WTC11 (cell line): ENCODE measurements around the gene SPATA32. TPM values are rescaled to one million over a fixed set of nuclear protein-coding genes. Genes with fewer than 3 reads are reported as not detected.

Source experiments
- ATAC-seq: fragments of 200-7000 bp; cut with Tn5 transposase; 2 replicates; pipeline ENCODE4 v1.10.0; 2021; ENCODE audit warnings: mild to moderate bottlenecking, moderate library complexity
- CTCF ChIA-PET: fragments of 300-600 bp; sonication (Branson Sonifier 250); formaldehyde crosslinking; loops from one replicate; lab custom pipeline; 2021; ENCODE audit warnings: antibody characterized with exemption; lab: Charles Lee
- POLR2A ChIA-PET: fragments of 350-600 bp; sonication (Branson Sonifier 250); formaldehyde crosslinking; loops from one replicate; lab custom pipeline; 2021; ENCODE audit warnings: antibody characterized with exemption; lab: Charles Lee
- DNase-seq: peaks from one replicate; pipeline ENCODE4 v3.0.0; 2021; ENCODE audit warnings: low spot score
- H3K27ac Mint-ChIP-seq: 2 replicates; pipeline ENCODE4 v1.8.0; 2021; ENCODE audit warnings: mixed read lengths
- H3K27me3 Mint-ChIP-seq: 2 replicates; pipeline ENCODE4 v1.8.0; 2021; ENCODE audit warnings: low read depth, mild to moderate bottlenecking, moderate library complexity, mixed read lengths
- H3K36me3 Mint-ChIP-seq: 2 replicates; pipeline ENCODE4 v1.8.0; 2021; ENCODE audit warnings: mixed read lengths
- H3K4me1 Mint-ChIP-seq: 2 replicates; pipeline ENCODE4 v1.8.0; 2022; ENCODE audit warnings: mixed read lengths
- H3K4me3 Mint-ChIP-seq: 2 replicates; pipeline ENCODE4 v1.8.0; 2021; ENCODE audit warnings: mild to moderate bottlenecking, moderate library complexity, mixed read lengths
- H3K9me3 Mint-ChIP-seq: 2 replicates; pipeline ENCODE4 v1.8.0; 2021; ENCODE audit warnings: mixed read lengths
- ATF1 ChIP-seq: sonication (generic); formaldehyde crosslinking; IDR thresholded peaks from 2 replicates; pipeline ENCODE4 v1.8.1; 2023; ENCODE audit warnings: mild to moderate bottlenecking, moderate library complexity, missing genetic modification reagents
- ATF2 ChIP-seq: sonication (generic); formaldehyde crosslinking; IDR thresholded peaks from 2 replicates; pipeline ENCODE4 v1.8.1; 2022; ENCODE audit warnings: low read depth, missing genetic modification reagents, borderline replicate concordance
- ATF6 ChIP-seq: sonication (generic); formaldehyde crosslinking; IDR thresholded peaks from 2 replicates; pipeline ENCODE4 v1.8.1; 2023; ENCODE audit warnings: mild to moderate bottlenecking, missing genetic modification reagents
- CREB1 ChIP-seq: sonication (generic); formaldehyde crosslinking; IDR thresholded peaks from 2 replicates; pipeline ENCODE4 v1.8.0; 2023; ENCODE audit warnings: mild to moderate bottlenecking, missing genetic modification reagents
- E2F4 ChIP-seq: sonication (generic); formaldehyde crosslinking; IDR thresholded peaks from 2 replicates; pipeline ENCODE4 v1.8.1; 2022; ENCODE audit warnings: low read depth, mild to moderate bottlenecking, moderate library complexity, missing genetic modification reagents, borderline replicate concordance
- EMX1 ChIP-seq: fragments of 250-450 bp; sonication (Bioruptor Pico); IDR thresholded peaks from 2 replicates; pipeline ENCODE4 v1.8.0; 2021; ENCODE audit warnings: mild to moderate bottlenecking
- GRHL2 ChIP-seq: fragments of 250-450 bp; sonication (Bioruptor Pico); IDR thresholded peaks from 2 replicates; pipeline ENCODE4 v1.8.0; 2022; ENCODE audit warnings: mild to moderate bottlenecking, moderate library complexity; ENCODE audit not compliant: insufficient replicate concordance, severe bottlenecking
- GTF2I ChIP-seq: fragments of 250-450 bp; sonication (Bioruptor Pico); conservative IDR thresholded peaks from 2 replicates; pipeline ENCODE4 v1.4.0; 2021; ENCODE audit warnings: mild to moderate bottlenecking
- JAZF1 ChIP-seq: fragments of 250-450 bp; sonication (Bioruptor Pico); IDR thresholded peaks from 2 replicates; pipeline ENCODE4 v1.9.0; 2021; ENCODE audit warnings: moderate library complexity, mild to moderate bottlenecking, inconsistent platforms
- MLX ChIP-seq: sonication (generic); formaldehyde crosslinking; IDR thresholded peaks from 2 replicates; pipeline ENCODE4 v1.8.1; 2023; ENCODE audit warnings: mild to moderate bottlenecking, missing genetic modification reagents, moderate library complexity
- NFYB ChIP-seq: sonication (generic); formaldehyde crosslinking; conservative IDR thresholded peaks from 2 replicates; pipeline ENCODE4 v1.8.0; 2022; ENCODE audit warnings: low read depth, missing genetic modification reagents
- SMAD3 ChIP-seq: sonication (generic); formaldehyde crosslinking; IDR thresholded peaks from 2 replicates; pipeline ENCODE4 v1.8.0; 2022; ENCODE audit warnings: missing genetic modification reagents, mild to moderate bottlenecking, borderline replicate concordance
- TP53 ChIP-seq: sonication (generic); formaldehyde crosslinking; IDR thresholded peaks from 2 replicates; pipeline ENCODE4 v1.8.1; 2023; ENCODE audit warnings: mild to moderate bottlenecking, missing genetic modification reagents
- ZBTB43 ChIP-seq: sonication (generic); formaldehyde crosslinking; IDR thresholded peaks from 2 replicates; pipeline ENCODE4 v1.8.1; 2023; ENCODE audit warnings: mild to moderate bottlenecking, missing genetic modification reagents
- ZNF317 ChIP-seq: sonication (generic); formaldehyde crosslinking; IDR thresholded peaks from 2 replicates; pipeline ENCODE4 v1.8.1; 2023; ENCODE audit warnings: low read depth, mild to moderate bottlenecking, moderate library complexity, missing genetic modification reagents, borderline replicate concordance
- ZNF423 ChIP-seq: fragments of 250-450 bp; sonication (Bioruptor Pico); IDR thresholded peaks from 2 replicates; pipeline ENCODE4 v2.1.2; 2022; ENCODE audit warnings: mild to moderate bottlenecking, moderate library complexity
- total RNA-seq: library from RNA; stranded (reverse); gene quantifications from 3 replicates; pipeline ENCODE4 v1.2.3, GENCODE V29; 2021
- TF ChIP-seq, protein P1 (sequence below): sonication (generic); formaldehyde crosslinking; conservative IDR thresholded peaks from 2 replicates; pipeline ENCODE4 v1.8.1; 2022; ENCODE audit warnings: mild to moderate bottlenecking, missing genetic modification reagents
- TF ChIP-seq, protein P2 (sequence below): fragments of 250-450 bp; sonication (Bioruptor Pico); IDR thresholded peaks from 2 replicates; pipeline ENCODE4 v1.9.0; 2021; ENCODE audit warnings: mild to moderate bottlenecking
- TF ChIP-seq, protein P3 (sequence below): sonication (generic); formaldehyde crosslinking; IDR thresholded peaks from 2 replicates; pipeline ENCODE4 v1.8.0; 2023; ENCODE audit warnings: mild to moderate bottlenecking, missing genetic modification reagents

SPATA32 gene
- total RNA-seq, 1 experiment from 2014 or later, result 0.15 TPM

GRCh38 chr17:45291171-45291805, 29.4 kb upstream of the SPATA32 start:
- ChIA-PET CTCF (interaction anchor here (1.2 to 2.5 kb wide), 3 partner anchors 8 to 56 kb away, joined by 3 to 16 read pairs (median 4); no protein-coding TSS in a partner anchor), POLR2A (no interaction called here)
- Mint-ChIP-seq H3K4me1 (no peaks in the 10 kb centered on the region), H3K9me3 (no peaks in the 10 kb centered on the region), H3K36me3 (peaks cover 3% of the 10 kb centered on the region; the same call in 1 of the 2 replicates), H3K4me3 (no peak overlapping the region), H3K27ac (no peak overlapping the region), H3K27me3 (no peaks in the 10 kb centered on the region)
- DNase-seq (no peak), ATAC-seq (no peak)
- TF ChIP-seq, protein P1, sequence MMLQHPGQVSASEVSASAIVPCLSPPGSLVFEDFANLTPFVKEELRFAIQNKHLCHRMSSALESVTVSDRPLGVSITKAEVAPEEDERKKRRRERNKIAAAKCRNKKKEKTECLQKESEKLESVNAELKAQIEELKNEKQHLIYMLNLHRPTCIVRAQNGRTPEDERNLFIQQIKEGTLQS (CRISPR knock-in tag), result no peak
- TF ChIP-seq SMAD3 (CRISPR knock-in tag) (no peak), E2F4 (CRISPR knock-in tag) (no peak), GTF2I (CRISPR knock-in tag) (no peak), NFYB (CRISPR knock-in tag) (no peak), GRHL2 (CRISPR knock-in tag) (no peak), ATF2 (CRISPR knock-in tag) (no peak), JAZF1 (no peak), ZNF423 (no peak), CREB1 (CRISPR knock-in tag) (no peak), ATF6 (CRISPR knock-in tag) (no peak), ZBTB43 (no peak), ATF1 (CRISPR knock-in tag) (no peak), MLX (CRISPR knock-in tag) (no peak), TP53 (CRISPR knock-in tag) (no peak), EMX1 (CRISPR knock-in tag) (no peak), ZNF317 (CRISPR knock-in tag) (no peak)
- TF ChIP-seq, protein P2, sequence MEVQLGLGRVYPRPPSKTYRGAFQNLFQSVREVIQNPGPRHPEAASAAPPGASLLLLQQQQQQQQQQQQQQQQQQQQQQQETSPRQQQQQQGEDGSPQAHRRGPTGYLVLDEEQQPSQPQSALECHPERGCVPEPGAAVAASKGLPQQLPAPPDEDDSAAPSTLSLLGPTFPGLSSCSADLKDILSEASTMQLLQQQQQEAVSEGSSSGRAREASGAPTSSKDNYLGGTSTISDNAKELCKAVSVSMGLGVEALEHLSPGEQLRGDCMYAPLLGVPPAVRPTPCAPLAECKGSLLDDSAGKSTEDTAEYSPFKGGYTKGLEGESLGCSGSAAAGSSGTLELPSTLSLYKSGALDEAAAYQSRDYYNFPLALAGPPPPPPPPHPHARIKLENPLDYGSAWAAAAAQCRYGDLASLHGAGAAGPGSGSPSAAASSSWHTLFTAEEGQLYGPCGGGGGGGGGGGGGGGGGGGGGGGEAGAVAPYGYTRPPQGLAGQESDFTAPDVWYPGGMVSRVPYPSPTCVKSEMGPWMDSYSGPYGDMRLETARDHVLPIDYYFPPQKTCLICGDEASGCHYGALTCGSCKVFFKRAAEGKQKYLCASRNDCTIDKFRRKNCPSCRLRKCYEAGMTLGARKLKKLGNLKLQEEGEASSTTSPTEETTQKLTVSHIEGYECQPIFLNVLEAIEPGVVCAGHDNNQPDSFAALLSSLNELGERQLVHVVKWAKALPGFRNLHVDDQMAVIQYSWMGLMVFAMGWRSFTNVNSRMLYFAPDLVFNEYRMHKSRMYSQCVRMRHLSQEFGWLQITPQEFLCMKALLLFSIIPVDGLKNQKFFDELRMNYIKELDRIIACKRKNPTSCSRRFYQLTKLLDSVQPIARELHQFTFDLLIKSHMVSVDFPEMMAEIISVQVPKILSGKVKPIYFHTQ (CRISPR knock-in tag), result no peak
- TF ChIP-seq, protein P3, sequence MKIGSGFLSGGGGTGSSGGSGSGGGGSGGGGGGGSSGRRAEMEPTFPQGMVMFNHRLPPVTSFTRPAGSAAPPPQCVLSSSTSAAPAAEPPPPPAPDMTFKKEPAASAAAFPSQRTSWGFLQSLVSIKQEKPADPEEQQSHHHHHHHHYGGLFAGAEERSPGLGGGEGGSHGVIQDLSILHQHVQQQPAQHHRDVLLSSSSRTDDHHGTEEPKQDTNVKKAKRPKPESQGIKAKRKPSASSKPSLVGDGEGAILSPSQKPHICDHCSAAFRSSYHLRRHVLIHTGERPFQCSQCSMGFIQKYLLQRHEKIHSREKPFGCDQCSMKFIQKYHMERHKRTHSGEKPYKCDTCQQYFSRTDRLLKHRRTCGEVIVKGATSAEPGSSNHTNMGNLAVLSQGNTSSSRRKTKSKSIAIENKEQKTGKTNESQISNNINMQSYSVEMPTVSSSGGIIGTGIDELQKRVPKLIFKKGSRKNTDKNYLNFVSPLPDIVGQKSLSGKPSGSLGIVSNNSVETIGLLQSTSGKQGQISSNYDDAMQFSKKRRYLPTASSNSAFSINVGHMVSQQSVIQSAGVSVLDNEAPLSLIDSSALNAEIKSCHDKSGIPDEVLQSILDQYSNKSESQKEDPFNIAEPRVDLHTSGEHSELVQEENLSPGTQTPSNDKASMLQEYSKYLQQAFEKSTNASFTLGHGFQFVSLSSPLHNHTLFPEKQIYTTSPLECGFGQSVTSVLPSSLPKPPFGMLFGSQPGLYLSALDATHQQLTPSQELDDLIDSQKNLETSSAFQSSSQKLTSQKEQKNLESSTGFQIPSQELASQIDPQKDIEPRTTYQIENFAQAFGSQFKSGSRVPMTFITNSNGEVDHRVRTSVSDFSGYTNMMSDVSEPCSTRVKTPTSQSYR, result no peak
